H9 (cell line): ENCODE data around the gene ZNF837. TPM values are rescaled to one million over a fixed set of nuclear protein-coding genes. Genes with fewer than 3 reads are reported as not detected.

Source experiments
- DNase-seq: peaks from one replicate; pipeline ENCODE4 v3.0.0-alpha.2; 2017
- H2AFZ ChIP-seq: one replicate; pipeline ENCODE4 v1.6.1; 2013; ENCODE audit warnings: mild to moderate bottlenecking, low read length, control low read depth, moderate library complexity
- H2AK5ac ChIP-seq: 2 replicates; pipeline ENCODE4 v1.6.1; 2013; ENCODE audit warnings: low read length, control low read depth, mixed read lengths; ENCODE audit not compliant: insufficient read length
- H2BK120ac ChIP-seq: one replicate; pipeline ENCODE4 v1.6.1; 2013; ENCODE audit warnings: low read depth, mild to moderate bottlenecking, low read length, control low read depth, inconsistent platforms; ENCODE audit not compliant: poor library complexity, severe bottlenecking
- H2BK12ac ChIP-seq: 2 replicates; pipeline ENCODE4 v1.6.1; 2013; ENCODE audit warnings: low read length, control low read depth, mixed read lengths, low read depth; ENCODE audit not compliant: insufficient read length
- H2BK15ac ChIP-seq: 2 replicates; pipeline ENCODE4 v1.6.1; 2013; ENCODE audit warnings: low read depth, low read length, control low read depth
- H2BK20ac ChIP-seq: one replicate; pipeline ENCODE4 v1.6.1; 2013; ENCODE audit warnings: low read depth, mild to moderate bottlenecking, low read length, control low read depth, inconsistent platforms; ENCODE audit not compliant: poor library complexity, severe bottlenecking
- H2BK5ac ChIP-seq: 2 replicates; pipeline ENCODE4 v1.6.1; 2013; ENCODE audit warnings: low read length, control low read depth, mixed read lengths; ENCODE audit not compliant: insufficient read length
- H3K14ac ChIP-seq: 2 replicates; pipeline ENCODE4 v1.6.1; 2013; ENCODE audit warnings: low read length, control low read depth; ENCODE audit not compliant: insufficient read depth
- H3K18ac ChIP-seq: 2 replicates; pipeline ENCODE4 v1.6.1; 2013; ENCODE audit warnings: low read depth, mild to moderate bottlenecking, mixed read lengths, low read length, control low read depth; ENCODE audit not compliant: insufficient read length
- H3K23ac ChIP-seq: 2 replicates; pipeline ENCODE4 v1.6.1; 2013; ENCODE audit warnings: low read length, control low read depth, mixed read lengths, low read depth; ENCODE audit not compliant: insufficient read length
- H3K23me2 ChIP-seq: 2 replicates; pipeline ENCODE4 v1.6.1; 2013; ENCODE audit warnings: low read depth, mild to moderate bottlenecking, mixed read lengths, low read length, control low read depth; ENCODE audit not compliant: insufficient read length, poor library complexity, severe bottlenecking
- H3K27ac ChIP-seq: 2 replicates; pipeline ENCODE4 v1.5.1; 2013; ENCODE audit warnings: low read length, control low read depth, mixed read lengths, low read depth; ENCODE audit not compliant: insufficient read length
- H3K27me3 ChIP-seq: 2 replicates; pipeline ENCODE4 v1.6.1; 2013; ENCODE audit warnings: low read length, control low read depth, inconsistent platforms; ENCODE audit not compliant: insufficient read depth
- H3K4ac ChIP-seq: 2 replicates; pipeline ENCODE4 v1.6.1; 2013; ENCODE audit warnings: low read depth, mild to moderate bottlenecking, control low read depth, inconsistent platforms, low read length, moderate library complexity
- H3K4me1 ChIP-seq: 2 replicates; pipeline ENCODE4 v1.6.1; 2013; ENCODE audit warnings: low read length, control low read depth, inconsistent platforms; ENCODE audit not compliant: insufficient read depth
- H3K4me2 ChIP-seq: 2 replicates; pipeline ENCODE4 v1.6.1; 2013; ENCODE audit warnings: low read length, control low read depth, mixed read lengths; ENCODE audit not compliant: insufficient read length, insufficient read depth
- H3K56ac ChIP-seq: 2 replicates; pipeline ENCODE4 v1.6.1; 2013; ENCODE audit warnings: low read depth, mild to moderate bottlenecking, mixed read lengths, low read length, control low read depth; ENCODE audit not compliant: insufficient read length
- H3K79me1 ChIP-seq: 2 replicates; pipeline ENCODE4 v1.6.1; 2013; ENCODE audit warnings: low read depth, mild to moderate bottlenecking, moderate library complexity, low read length, control low read depth, inconsistent platforms; ENCODE audit not compliant: insufficient read depth, poor library complexity, severe bottlenecking
- H3K79me2 ChIP-seq: 2 replicates; pipeline ENCODE4 v1.6.1; 2013; ENCODE audit warnings: low read length, control low read depth, inconsistent platforms; ENCODE audit not compliant: insufficient read depth
- H3K9ac ChIP-seq: 2 replicates; pipeline ENCODE4 v1.6.1; 2013; ENCODE audit warnings: low read length, control low read depth, mixed read lengths; ENCODE audit not compliant: insufficient read length; ENCODE audit errors: extremely low read depth
- H3K9me3 ChIP-seq: one replicate; pipeline ENCODE4 v1.6.1; 2013; ENCODE audit warnings: low read depth, low read length, inconsistent platforms; ENCODE audit not compliant: control insufficient read depth
- H3T11ph ChIP-seq: one replicate; pipeline ENCODE4 v1.6.1; 2013; ENCODE audit warnings: mild to moderate bottlenecking, low read length, control low read depth, inconsistent platforms
- H4K20me1 ChIP-seq: one replicate; pipeline ENCODE4 v1.6.1; 2013; ENCODE audit not compliant: control insufficient read depth, insufficient read length, insufficient read depth
- H4K5ac ChIP-seq: 2 replicates; pipeline ENCODE4 v1.6.1; 2013; ENCODE audit warnings: low read depth, mild to moderate bottlenecking, mixed read lengths, low read length, control low read depth; ENCODE audit not compliant: insufficient read length
- H4K8ac ChIP-seq: replicated peaks from 2 replicates; pipeline ENCODE4 v1.6.1; 2013; ENCODE audit warnings: low read length, control low read depth, mixed read lengths, low read depth; ENCODE audit not compliant: insufficient read length
- H4K91ac ChIP-seq: 2 replicates; pipeline ENCODE4 v1.6.1; 2013; ENCODE audit warnings: low read depth, mild to moderate bottlenecking, moderate library complexity, mixed read lengths, low read length, control low read depth; ENCODE audit not compliant: insufficient read length
- H3K27ac Mint-ChIP-seq, 3 experiments: 2 replicates in 2 of 3; 3 replicates in 1 of 3; pipeline ENCODE4 v1.8.0; 2020 to 2021; ENCODE audit warnings: mixed read lengths in 3 of 3, mild to moderate bottlenecking in 1 of 3, moderate library complexity in 1 of 3
- H3K27me3 Mint-ChIP-seq: 2 replicates; pipeline ENCODE4 v1.8.0; 2021; ENCODE audit warnings: low read depth, mild to moderate bottlenecking, moderate library complexity, mixed read lengths
- H3K36me3 Mint-ChIP-seq, 3 experiments: 2 replicates in 2 of 3; 3 replicates in 1 of 3; pipeline ENCODE4 v1.8.0; 2020 to 2021; ENCODE audit warnings: low read depth in 3 of 3, mixed read lengths in 3 of 3; ENCODE audit not compliant: insufficient read depth in 1 of 3
- H3K4me1 Mint-ChIP-seq, 2 experiments: 2 replicates each; pipeline ENCODE4 v1.8.0; 2020; ENCODE audit warnings: mixed read lengths in 2 of 2
- H3K4me3 Mint-ChIP-seq, 2 experiments: 2 replicates in 1 of 2; 3 replicates in 1 of 2; pipeline ENCODE4 v1.8.0; 2020 to 2021; ENCODE audit warnings: mild to moderate bottlenecking in 2 of 2, mixed read lengths in 2 of 2, moderate library complexity in 1 of 2
- H3K9me3 Mint-ChIP-seq, 2 experiments: 2 replicates in 1 of 2; 3 replicates in 1 of 2; pipeline ENCODE4 v1.8.0; 2020; ENCODE audit warnings: mild to moderate bottlenecking in 2 of 2, mixed read lengths in 2 of 2, moderate library complexity in 1 of 2
- CTCF ChIP-seq: fragments of 200-600 bp; sonication (generic); conservative IDR thresholded peaks from 3 replicates; pipeline ENCODE4 v1.8.0; 2021; ENCODE audit warnings: antibody characterized with exemption, mild to moderate bottlenecking
- WGBS: extraction: QIAGEN DNeasy Blood & Tissue Kit; methylation state at CpG from one replicate; pipeline ENCODE4 v1.1.7; 2013; ENCODE audit warnings: missing lambda C conversion rate, low lambda C conversion rate, mixed read lengths; ENCODE audit not compliant: insufficient read length; ENCODE audit errors: extremely low coverage; 5-methylcytosine and 5-hydroxymethylcytosine counted together
- total RNA-seq: library from RNA; stranded (reverse); gene quantifications from 2 replicates; pipeline ENCODE4 v1.2.1, GENCODE V29; 2021

Gene ZNF837
- total RNA-seq, 1 experiment from 2014 or later, result 3.4 TPM

GRCh38 chr19:58338336-58338735, 42.5 kb downstream of the ZNF837 start:
- no peak overlapping the region for H3K9ac ChIP-seq
- Mint-ChIP-seq H3K4me3 (no peak overlapping the region), H3K27me3 (no peaks in the 10 kb centered on the region), H3K36me3 (peaks cover 14 to 34% (median 24%) of the 10 kb centered on the region in 3 experiments; a peak in 6 of 7 replicates), H3K27ac (no peak overlapping the region), H3K4me1 (no peaks in the 10 kb centered on the region), H3K9me3 (no peaks in the 10 kb centered on the region; a peak in 1 of 5 replicates)
- no peak overlapping the region for H3K14ac ChIP-seq
- no peak overlapping the region for H3T11ph ChIP-seq
- H3K23me2 ChIP-seq, result no peaks in the 10 kb centered on the region
- no peak overlapping the region for H3K27ac ChIP-seq
- H2BK20ac ChIP-seq, result no peak overlapping the region
- no peak overlapping the region for H2BK12ac ChIP-seq
- no peaks in the 10 kb centered on the region for H3K9me3 ChIP-seq
- TF ChIP-seq CTCF, result no peak
- no peak overlapping the region for H3K23ac ChIP-seq
- H2BK5ac ChIP-seq, result no peak overlapping the region
- DNase-seq, result no peak
- H3K4me2 ChIP-seq, result no peak overlapping the region
- H2AK5ac ChIP-seq, result no peak overlapping the region
- WGBS, result no CpG with 5 or more reads among the region's 11 CpGs
- no peaks in the 10 kb centered on the region for H3K79me1 ChIP-seq
- no peak overlapping the region for H2AFZ ChIP-seq
- no peak overlapping the region for H3K4ac ChIP-seq
- H4K91ac ChIP-seq, result no peak overlapping the region
- H2BK15ac ChIP-seq, result no peak overlapping the region
- H3K27me3 ChIP-seq, result no peaks in the 10 kb centered on the region
- no peaks in the 10 kb centered on the region for H4K20me1 ChIP-seq
- no peak overlapping the region for H4K8ac ChIP-seq
- no peak overlapping the region for H4K5ac ChIP-seq
- H3K4me1 ChIP-seq, result no peaks in the 10 kb centered on the region
- H2BK120ac ChIP-seq, result no peak overlapping the region
- no peak overlapping the region for H3K18ac ChIP-seq
- H3K79me2 ChIP-seq, result no peaks in the 10 kb centered on the region
- no peak overlapping the region for H3K56ac ChIP-seq
